Adipocyte (in vitro differentiated cells): ENCODE results near the gene GDI2.
"Not testable (repeated sequence)": the region's sequence is repeated elsewhere in the genome, so short reads cannot be mapped to it uniquely, and the experiment has no call there.

Experiments
- DNase-seq: peaks from one replicate; pipeline ENCODE4 v3.0.0-alpha.2; 2015; ENCODE audit warnings: low read depth
- H3K27me3 ChIP-seq: replicated peaks from 2 replicates; pipeline ENCODE4 v1.7.0; 2013; ENCODE audit warnings: mild to moderate bottlenecking, low read length, moderate library complexity; ENCODE audit not compliant: control insufficient read depth, insufficient read depth
- H3K36me3 ChIP-seq: 2 replicates; pipeline ENCODE4 v1.7.0; 2013; ENCODE audit warnings: low read length, mild to moderate bottlenecking, moderate library complexity; ENCODE audit not compliant: control insufficient read depth, insufficient read depth, severe bottlenecking
- H3K4me1 ChIP-seq: 2 replicates; pipeline ENCODE4 v1.7.0; 2013; ENCODE audit warnings: mild to moderate bottlenecking, low read length, moderate library complexity; ENCODE audit not compliant: control insufficient read depth, insufficient read depth
- H3K4me3 ChIP-seq: 2 replicates; pipeline ENCODE4 v1.7.0; 2013; ENCODE audit warnings: mild to moderate bottlenecking, low read length, moderate library complexity
- H3K9ac ChIP-seq: 2 replicates; pipeline ENCODE4 v1.7.0; 2013; ENCODE audit warnings: mild to moderate bottlenecking, low read length, moderate library complexity
- H3K9me3 ChIP-seq: 2 replicates; pipeline ENCODE4 v1.7.0; 2013; ENCODE audit warnings: mild to moderate bottlenecking, low read length, moderate library complexity; ENCODE audit not compliant: control insufficient read depth

The GDI2 gene

DNA sequence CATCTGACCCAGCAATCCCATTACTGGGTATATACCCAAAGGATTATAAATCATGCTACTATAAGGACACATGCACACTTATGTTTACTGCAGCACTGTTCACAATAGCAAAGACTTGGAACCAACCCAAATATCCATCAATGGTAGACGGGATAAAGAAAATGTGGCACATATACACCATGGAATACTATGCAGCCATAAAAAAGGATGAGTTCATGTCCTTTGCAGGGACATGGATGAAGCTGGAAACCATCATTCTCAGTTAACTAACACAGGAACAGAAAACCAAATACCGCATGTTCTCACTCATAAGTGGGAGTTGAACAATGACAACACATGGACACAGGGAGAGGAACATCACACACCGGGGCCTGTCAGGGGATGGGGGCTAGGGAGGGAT lies 35.5 kb downstream of the GDI2 start:
- peaks cover 35% of the 10 kb centered on the region for H3K36me3 ChIP-seq
- H3K4me3 ChIP-seq, H3K9ac ChIP-seq, DNase-seq, H3K27me3 ChIP-seq, H3K9me3 ChIP-seq: not testable (repeated sequence)
- peaks cover 28% of the 10 kb centered on the region for H3K4me1 ChIP-seq

DNA sequence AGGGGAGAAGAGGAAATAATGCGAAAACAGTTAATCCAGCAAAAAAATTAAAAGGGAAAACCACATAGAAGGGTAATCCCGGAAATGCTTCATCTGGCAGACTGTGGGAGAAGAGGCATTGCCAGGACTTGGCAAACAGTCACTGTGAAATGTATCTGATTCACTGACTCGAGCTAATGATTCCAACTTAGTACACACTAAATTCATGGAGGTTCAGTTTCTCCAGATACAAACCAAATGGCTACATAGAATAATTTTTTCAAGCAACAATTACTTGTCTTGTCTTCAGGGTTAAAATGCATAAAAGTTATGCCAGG lies 36.4 kb downstream of the GDI2 start:
- Histone ChIP-seq H3K4me3 (peak overlapping the region; percentile 19), H3K9ac (peak overlapping the region; percentile 54), H3K9me3 (no peaks in the 10 kb centered on the region), H3K4me1 (peaks cover 28% of the 10 kb centered on the region), H3K27me3 (no peaks in the 10 kb centered on the region), H3K36me3 (peaks cover 34% of the 10 kb centered on the region)
- peak; percentile 71 for DNase-seq

DNA sequence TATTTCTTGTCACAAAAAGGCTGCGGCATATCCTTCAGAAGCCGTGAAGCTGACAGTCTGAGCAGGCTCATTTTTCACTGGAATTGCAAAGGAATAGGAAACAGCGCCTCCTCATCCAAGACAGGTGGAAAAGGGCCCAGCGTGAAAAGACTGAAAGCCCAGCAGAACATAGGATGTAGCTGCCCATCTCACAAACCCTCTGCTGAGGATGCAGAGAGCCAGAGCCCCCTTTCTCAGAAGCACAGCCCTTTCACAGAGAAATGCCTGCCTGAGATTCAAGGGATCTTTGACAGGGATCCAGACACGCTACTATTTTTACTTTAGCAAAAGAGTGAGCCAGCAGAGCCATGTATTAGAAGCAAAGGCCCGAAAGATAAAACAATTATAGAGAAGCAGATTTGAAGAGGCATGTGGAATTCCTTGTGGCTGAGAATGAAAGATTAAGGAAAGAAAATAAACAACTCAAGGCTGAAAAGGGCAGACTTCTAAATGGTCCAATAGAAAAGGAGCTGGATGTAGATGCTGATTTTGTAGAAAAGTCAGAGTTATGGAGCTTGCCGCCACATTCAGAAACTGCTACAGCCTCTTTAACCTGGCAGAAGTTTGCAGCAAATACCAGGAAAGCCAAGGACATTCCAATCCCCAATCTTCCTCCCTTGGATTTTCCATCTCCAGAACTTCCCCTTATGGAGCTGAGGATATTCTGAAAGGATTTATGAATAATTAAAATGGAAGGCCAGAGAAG lies 36.9 kb downstream of the GDI2 start:
- H3K27me3 ChIP-seq: no peaks in the 10 kb centered on the region
- H3K4me3 ChIP-seq: peak overlapping the region; percentile 19
- H3K9me3 ChIP-seq: no peaks in the 10 kb centered on the region
- H3K9ac ChIP-seq: peak overlapping the region; percentile 54
- H3K4me1 ChIP-seq: peaks cover 28% of the 10 kb centered on the region
- DNase-seq: peak; percentile 48
- peaks cover 35% of the 10 kb centered on the region for H3K36me3 ChIP-seq

DNA sequence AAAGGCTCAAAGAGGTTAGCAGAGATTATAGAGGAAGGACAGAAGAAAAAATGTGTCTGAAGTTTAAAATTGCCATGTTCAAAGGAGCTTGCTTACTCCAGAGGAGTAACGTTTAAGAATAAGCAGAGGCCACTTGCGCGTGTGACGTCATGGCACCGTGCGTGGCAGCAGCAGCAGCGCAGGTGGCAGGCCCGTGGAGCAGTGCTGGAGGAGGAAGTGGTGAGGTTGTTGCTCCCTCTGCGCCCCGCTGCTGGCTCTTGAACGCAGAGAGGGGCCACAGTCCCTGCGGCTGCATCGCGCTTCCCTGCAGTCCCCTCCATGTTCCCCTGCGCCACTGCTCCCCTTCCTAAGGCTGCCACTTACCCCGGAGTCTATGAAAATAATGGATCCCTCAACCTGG lies 37.5 kb downstream of the GDI2 start:
- Histone ChIP-seq H3K9me3 (no peaks in the 10 kb centered on the region), H3K27me3 (no peaks in the 10 kb centered on the region), H3K4me3 (peak overlapping the region; percentile 19), H3K9ac (peak overlapping the region; percentile 54), H3K4me1 (peaks cover 28% of the 10 kb centered on the region), H3K36me3 (peaks cover 38% of the 10 kb centered on the region)
- no peak for DNase-seq

DNA sequence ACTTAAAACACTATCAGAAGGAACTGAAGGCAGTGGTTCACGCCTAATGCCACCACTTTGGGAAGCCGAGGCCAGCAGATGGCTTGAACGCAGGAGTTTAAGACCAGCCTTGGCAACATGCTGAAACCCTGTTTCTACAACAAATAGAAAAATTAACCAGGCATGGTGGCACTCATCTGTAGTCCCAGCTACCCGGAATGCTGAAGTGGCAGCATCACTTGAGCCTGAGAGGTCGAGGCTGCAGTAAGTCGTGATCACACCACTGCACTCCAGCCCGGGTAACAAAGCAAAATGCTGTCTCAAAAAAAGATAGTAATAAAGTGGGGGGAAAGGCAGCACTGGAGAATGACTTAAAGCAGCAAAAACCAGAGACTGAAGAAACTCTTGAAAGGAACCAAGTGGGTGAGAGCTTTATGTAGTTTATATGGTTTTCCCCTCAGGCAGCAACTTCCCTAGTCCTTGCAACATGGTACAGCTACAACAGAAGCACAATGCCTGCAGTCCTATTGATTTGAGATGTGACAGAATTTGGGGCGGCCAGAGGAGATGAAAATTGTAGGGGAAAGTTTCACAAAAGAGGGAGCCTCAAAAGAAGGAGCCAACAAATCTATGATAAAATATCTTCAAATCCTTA lies 38.1 kb downstream of the GDI2 start:
- Histone ChIP-seq H3K4me1 (peaks cover 28% of the 10 kb centered on the region), H3K4me3 (no peak overlapping the region), H3K36me3 (peaks cover 42% of the 10 kb centered on the region), H3K27me3 (no peaks in the 10 kb centered on the region), H3K9me3 (no peaks in the 10 kb centered on the region), H3K9ac (peak overlapping the region; percentile 29)
- no peak for DNase-seq

DNA sequence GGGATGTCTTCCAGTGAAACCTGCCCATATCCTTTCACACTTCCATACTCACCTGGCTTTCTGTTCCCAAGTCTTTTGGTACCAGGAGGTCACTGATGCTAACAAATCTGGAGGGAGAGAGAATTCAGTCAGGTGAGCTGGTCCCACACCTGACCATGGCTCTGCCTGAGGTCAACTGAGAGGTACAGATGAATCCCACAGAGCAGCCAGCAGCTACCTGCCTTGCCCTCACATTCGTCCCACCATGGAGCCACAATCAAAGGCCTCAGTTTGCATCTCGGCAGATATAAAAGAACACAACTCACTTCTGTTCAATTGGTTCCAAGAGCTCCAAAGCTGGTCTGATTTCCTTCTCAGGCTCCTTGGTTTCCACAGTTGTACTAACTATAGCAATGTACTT lies 47.0 kb downstream of the GDI2 start:
- Histone ChIP-seq H3K27me3 (no peaks in the 10 kb centered on the region), H3K9me3 (no peaks in the 10 kb centered on the region), H3K4me1 (no peaks in the 10 kb centered on the region), H3K36me3 (peaks cover 92% of the 10 kb centered on the region), H3K4me3 (no peak overlapping the region), H3K9ac (no peak overlapping the region)
- DNase-seq: no peak

DNA sequence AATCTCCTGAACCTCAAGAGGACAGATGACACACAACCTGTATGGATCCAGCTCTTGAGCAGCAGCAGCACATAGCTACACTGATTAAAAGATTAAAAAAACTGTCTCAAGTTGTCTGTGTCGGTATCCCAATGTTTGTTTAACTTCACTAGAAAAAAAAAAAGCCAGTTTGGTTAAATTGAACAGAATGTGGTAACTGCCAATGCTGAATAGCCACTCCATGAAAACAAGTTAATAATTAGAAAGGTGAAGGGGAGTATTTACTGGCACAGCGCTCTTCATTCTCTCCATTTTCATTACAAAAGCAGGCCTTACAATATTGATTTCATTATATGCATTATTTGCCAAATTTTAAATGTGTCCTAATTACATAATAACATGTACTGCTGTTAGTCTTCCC lies 47.6 kb downstream of the GDI2 start:
- H3K36me3 ChIP-seq: peaks cover 95% of the 10 kb centered on the region
- H3K9me3 ChIP-seq: no peaks in the 10 kb centered on the region
- DNase-seq: no peak
- H3K4me1 ChIP-seq: no peaks in the 10 kb centered on the region
- H3K27me3 ChIP-seq: no peaks in the 10 kb centered on the region
- no peak overlapping the region for H3K4me3 ChIP-seq
- H3K9ac ChIP-seq: no peak overlapping the region

DNA sequence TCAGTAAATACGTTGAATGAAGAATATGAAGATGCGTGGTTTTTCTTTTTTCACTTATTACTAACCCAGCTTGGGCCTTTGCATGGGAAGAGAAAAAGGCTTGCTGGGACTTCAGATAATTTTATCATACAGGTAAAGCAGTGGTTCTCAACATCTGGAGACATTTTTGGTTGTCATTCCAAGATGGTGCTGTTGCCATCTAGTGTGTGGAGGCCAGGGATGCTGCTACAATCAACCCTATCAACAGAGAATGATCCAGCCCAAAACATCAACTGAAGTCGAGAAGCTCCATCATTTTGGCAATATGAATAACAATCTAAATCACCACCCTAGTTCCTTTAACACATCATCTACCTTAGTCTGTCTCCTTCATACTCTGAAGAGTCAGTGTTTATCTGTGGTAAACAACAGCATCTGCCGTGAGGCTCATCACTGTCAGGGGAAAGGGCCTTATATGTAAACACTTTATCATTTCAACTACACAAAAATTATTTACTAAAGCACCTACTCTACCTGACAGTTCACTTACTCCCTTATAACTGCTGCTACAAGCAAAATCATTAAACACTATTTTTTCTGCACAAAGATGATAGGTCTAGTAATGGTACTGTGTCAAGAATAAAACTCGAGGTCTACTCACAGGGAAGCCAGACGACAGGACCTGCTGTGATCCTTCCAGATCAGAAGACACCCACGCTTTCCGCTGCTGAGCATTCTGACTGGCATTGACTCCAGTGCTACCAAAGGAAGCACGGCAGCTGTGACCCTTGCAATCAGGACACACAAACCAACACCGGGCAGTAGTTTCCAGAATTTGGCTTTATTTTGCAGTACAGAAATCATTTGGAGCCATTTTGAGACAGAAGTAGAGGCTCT lies 48.6 kb downstream of the GDI2 start:
- Histone ChIP-seq H3K9me3 (no peaks in the 10 kb centered on the region), H3K4me1 (no peaks in the 10 kb centered on the region), H3K27me3 (no peaks in the 10 kb centered on the region), H3K4me3 (no peak overlapping the region), H3K9ac (no peak overlapping the region), H3K36me3 (peaks cover 96% of the 10 kb centered on the region)
- DNase-seq: no peak

DNA sequence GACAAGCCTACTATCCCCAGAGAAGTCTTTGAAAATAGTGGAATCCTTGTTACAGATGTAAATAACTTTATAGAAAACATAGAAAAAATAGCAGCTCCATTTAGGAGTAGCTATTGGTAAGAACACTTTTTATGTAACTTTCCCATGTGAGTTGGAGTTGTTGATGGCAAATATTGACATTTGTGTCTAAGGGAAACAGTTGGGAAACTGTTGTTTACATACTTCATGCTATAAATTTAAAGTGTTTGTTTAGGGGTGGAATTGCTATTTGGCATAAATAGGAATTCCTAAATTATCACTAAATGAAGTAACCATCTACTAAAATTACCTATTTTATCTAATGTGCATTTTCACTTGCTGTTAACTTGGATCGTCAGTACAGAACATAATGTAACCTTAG lies 50.7 kb downstream of the GDI2 start:
- no peak for DNase-seq
- peaks cover 100% of the 10 kb centered on the region for H3K36me3 ChIP-seq
- no peak overlapping the region for H3K4me3 ChIP-seq

DNA sequence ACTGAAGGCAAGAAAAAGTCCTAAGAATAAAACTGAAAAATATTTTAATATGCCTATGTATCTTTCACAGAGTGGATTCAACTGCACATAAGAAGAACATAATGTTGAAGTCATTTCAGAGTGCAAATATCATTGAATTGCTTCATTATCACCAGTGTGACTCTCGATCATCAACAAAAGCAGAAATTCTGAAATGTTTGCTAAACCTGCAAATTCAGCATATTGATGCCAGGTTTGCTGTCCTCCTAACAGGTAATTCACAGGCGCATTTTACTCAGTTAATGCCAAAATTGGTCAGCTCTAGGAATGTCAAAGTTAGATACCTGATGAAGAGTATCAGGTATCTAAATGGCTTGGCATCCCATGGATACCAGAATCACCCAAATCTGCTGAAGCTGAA lies 52.0 kb downstream of the GDI2 start:
- Histone ChIP-seq H3K27me3 (no peaks in the 10 kb centered on the region), H3K36me3 (peaks cover 100% of the 10 kb centered on the region)

More for the DNA sequence above, 50.7 kb downstream of the GDI2 start:
- Histone ChIP-seq H3K9ac (no peak overlapping the region), H3K27me3 (no peaks in the 10 kb centered on the region), H3K4me1 (no peaks in the 10 kb centered on the region), H3K9me3 (no peaks in the 10 kb centered on the region)

DNA sequence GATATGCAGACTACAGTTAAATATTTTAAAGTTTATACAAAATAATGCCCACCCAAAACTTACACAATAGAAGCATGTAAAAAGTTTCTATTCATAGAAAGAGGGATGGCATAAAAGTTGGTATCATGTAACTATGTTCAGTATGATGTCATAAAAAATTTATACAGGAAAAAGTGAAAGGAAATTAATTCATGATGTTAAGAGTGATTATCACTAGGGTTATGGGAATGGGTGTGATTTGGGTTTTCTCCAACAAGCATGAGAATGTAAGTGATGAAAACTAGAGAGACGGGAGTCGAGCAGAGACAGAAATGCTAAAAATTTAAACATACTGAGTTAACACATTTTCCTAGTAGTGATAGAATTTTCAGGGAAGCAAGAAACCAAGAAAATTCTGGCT lies 52.7 kb downstream of the GDI2 start:
- Histone ChIP-seq H3K9me3 (no peaks in the 10 kb centered on the region), H3K36me3 (peaks cover 98% of the 10 kb centered on the region), H3K4me1 (no peaks in the 10 kb centered on the region), H3K4me3 (no peak overlapping the region), H3K9ac (no peak overlapping the region), H3K27me3 (no peaks in the 10 kb centered on the region)
- no peak for DNase-seq

More for the DNA sequence above, 52.0 kb downstream of the GDI2 start:
- no peaks in the 10 kb centered on the region for H3K4me1 ChIP-seq
- no peak overlapping the region for H3K9ac ChIP-seq
- no peaks in the 10 kb centered on the region for H3K9me3 ChIP-seq
- H3K4me3 ChIP-seq: no peak overlapping the region
- no peak for DNase-seq
